Epidermal melanocyte (primary cell): ENCODE results near the gene TDRKH.

ENCODE experiments used
- DNase-seq: peaks from one replicate; pipeline ENCODE4 v3.0.0; 2011; ENCODE audit warnings: low spot score; ENCODE audit not compliant: insufficient read length

The TDRKH gene, protein sequence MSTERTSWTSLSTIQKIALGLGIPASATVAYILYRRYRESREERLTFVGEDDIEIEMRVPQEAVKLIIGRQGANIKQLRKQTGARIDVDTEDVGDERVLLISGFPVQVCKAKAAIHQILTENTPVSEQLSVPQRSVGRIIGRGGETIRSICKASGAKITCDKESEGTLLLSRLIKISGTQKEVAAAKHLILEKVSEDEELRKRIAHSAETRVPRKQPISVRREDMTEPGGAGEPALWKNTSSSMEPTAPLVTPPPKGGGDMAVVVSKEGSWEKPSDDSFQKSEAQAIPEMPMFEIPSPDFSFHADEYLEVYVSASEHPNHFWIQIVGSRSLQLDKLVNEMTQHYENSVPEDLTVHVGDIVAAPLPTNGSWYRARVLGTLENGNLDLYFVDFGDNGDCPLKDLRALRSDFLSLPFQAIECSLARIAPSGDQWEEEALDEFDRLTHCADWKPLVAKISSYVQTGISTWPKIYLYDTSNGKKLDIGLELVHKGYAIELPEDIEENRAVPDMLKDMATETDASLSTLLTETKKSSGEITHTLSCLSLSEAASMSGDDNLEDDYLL

GRCh38 chr1:151790071-151790939, at the start of gene TDRKH:
TDRKH (minus strand) TSS chr1:151790500; CDS start chr1:151783022, 7,478 bp downstream.
- DNase-seq: peak; percentile 99

- DNase-seq: peak; percentile 92
Observed at GRCh38 chr1:151839457-151840403, 49.4 kb upstream of the TDRKH start, which contains the start of gene C2CD4D. C2CD4D (minus strand) TSS chr1:151839820; CDS start chr1:151838989, 831 bp downstream.

DNA sequence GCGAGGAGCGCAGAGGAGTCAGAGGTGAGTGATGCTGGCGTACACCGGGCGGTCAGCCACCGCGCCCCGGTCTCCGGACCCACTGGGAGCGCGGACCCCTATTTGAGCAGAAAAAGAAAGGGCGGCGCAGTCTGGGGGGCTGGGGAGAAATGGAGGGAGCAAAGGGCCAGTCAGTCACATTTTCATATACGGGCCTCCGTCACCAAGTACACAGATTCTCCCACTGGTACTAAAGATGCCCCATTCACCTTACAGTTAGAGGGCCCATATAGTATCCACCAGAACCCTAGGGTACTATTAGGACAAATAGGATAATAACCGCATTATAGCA, 48.7 kb upstream of the TDRKH start:
- DNase-seq: no peak

DNA sequence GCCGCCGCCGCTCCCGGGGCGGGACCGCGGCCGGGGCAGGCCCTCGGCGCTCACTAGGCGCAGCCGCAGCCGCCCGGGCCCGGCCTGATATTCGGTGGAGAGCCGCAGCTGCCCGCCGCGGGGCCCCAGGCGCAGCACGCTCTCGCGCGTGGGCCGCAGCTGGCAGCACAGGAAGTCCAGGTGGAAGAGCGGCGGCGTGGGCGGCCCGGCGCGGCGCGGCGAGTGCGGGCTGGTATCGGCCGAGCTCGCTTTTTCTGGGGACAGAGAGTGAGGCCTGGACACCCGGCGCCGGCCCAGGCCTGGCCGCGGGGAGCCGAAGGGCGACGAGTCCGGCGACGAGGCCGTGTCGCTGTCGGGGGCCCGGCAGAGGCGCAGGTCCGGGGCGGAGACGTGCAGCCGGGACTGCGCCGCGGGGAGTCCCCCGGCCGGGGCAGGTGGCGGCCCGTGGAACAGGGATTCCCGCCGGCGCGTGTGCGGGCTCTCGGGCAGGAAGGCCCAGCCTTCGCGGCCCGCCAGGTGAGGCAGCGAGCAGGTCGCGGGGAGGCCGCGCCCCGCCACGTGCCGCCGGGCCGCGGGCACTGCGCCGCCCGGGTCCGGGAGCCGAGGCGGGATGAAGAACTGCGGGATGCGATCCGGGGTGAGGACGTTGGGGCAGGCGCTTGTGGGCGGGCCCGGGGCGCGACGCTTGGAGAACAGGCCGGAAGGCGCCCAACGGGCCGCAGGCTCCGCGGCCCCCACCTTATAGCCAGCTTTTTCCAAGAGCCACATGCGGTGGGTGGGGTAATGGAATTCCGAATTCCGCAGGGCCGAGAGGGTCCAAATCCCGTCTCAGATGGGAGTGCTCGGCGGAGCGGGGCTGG, 48.2 kb upstream of the TDRKH start:
- DNase-seq: no peak

DNA sequence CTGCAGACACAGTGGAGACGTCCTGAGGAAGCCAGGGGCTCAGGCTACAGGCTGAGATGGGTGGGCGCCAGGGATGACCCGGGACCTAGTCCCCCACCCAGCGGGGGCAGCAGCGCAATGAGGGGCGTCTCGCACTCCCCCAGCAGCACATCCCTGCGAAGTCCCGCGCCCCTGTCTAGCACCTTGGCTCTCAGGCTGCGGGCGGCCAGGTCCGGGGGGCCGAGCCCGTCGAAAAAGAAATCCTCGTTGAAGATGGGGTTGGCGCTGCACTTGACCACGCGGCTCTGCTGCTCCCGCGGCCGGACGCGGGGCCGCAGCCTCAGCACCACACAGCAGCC, 47.6 kb upstream of the TDRKH start:
- no peak for DNase-seq

- no peak for DNase-seq
Observed at GRCh38 chr1:151837197-151837596, 46.9 kb upstream of the TDRKH start.

GRCh38 chr1:151835596-151835995, 45.3 kb upstream of the TDRKH start:
- DNase-seq: no peak

- DNase-seq: no peak
Observed at GRCh38 chr1:151834239-151834638, 43.9 kb upstream of the TDRKH start.

GRCh38 chr1:151833172-151833900, 43.0 kb upstream of the TDRKH start:
- no peak for DNase-seq

GRCh38 chr1:151832318-151832980, 42.1 kb upstream of the TDRKH start:
- DNase-seq: no peak

DNA sequence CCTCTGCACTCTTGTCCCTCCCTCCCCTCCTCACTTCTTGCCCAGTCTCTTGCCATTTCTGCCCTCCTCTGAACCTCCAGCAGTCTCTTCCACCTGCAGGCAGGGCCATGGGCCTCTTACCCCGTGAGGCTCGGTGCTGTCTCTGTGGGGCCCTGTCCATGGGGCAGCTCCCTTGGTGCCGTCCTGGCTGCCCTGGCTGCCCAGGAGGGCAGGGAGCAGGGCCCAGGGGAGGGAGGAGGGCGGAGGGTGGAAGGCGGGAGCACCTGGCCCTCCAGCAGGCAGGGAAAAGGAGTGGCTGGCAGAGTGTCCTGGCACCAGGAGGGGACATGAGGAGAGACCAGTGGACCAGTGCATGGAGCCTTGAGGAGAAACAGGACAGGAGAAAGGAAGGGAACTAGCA, 41.3 kb upstream of the TDRKH start, which contains the start of gene RORC:
TSS of gene RORC (minus strand) at position 198 of the 400 bp plus-strand sequence. CDS start at position 160, 38 bp downstream.
- no peak for DNase-seq

GRCh38 chr1:151831256-151831591, 40.9 kb upstream of the TDRKH start:
- DNase-seq: no peak

GRCh38 chr1:151830055-151830454, 39.8 kb upstream of the TDRKH start:
- no peak for DNase-seq

DNA sequence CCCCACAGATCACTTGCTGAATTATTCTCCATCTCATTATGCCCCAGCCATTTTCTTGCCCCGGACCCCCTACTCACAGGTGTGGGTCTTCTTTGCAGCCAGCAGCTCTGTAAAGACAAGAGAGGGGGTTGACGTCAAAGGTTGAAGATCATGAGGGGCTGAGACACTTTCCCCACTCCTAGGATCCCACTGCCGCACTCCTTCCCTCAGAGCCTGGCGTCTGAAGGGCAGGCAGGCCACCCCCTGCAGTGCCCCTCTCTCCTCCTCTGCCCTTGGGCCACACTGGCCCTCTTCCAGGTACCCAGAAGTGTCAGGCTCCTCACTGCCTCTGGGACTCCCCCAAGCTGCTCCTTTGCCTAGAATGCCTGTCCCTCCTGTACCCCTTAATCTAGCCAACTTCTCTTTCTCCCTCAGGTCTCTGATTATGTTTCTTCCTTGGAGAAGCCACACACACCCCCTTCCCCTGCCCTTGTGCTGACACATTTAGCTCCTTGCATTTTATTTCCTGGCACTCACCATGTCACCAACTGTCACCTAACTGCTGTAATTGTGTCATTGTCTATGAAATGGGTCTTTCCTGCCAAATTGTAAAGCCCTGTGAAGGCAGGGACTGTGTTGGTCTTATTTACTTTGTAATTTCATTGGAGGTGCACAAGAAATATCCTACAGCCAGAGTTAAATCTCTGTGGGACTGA, 39.2 kb upstream of the TDRKH start:
- no peak for DNase-seq

DNA sequence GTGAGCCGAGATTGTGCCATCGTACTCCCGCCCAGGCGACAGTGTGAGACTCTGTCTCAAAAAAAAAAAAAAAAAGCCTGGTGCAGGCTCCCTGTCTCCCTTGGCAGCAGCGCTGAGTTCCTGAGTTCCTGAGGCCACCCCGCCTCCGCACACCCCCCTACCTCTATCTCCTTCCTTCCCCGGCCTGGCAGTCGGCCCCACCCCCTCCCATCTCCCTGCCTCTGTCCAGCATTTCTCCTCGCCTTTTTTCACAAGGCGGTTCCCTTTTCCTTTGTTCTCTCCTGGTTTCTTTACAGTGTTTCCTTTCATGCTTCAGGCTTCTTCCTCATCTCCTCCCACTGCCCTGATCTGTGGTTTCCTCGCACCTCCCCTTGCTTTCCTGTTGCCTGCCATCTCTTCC, 38.6 kb upstream of the TDRKH start:
- peak; percentile 68 for DNase-seq

- no peak for DNase-seq
Observed at GRCh38 chr1:151827853-151828252, 37.6 kb upstream of the TDRKH start.

DNA sequence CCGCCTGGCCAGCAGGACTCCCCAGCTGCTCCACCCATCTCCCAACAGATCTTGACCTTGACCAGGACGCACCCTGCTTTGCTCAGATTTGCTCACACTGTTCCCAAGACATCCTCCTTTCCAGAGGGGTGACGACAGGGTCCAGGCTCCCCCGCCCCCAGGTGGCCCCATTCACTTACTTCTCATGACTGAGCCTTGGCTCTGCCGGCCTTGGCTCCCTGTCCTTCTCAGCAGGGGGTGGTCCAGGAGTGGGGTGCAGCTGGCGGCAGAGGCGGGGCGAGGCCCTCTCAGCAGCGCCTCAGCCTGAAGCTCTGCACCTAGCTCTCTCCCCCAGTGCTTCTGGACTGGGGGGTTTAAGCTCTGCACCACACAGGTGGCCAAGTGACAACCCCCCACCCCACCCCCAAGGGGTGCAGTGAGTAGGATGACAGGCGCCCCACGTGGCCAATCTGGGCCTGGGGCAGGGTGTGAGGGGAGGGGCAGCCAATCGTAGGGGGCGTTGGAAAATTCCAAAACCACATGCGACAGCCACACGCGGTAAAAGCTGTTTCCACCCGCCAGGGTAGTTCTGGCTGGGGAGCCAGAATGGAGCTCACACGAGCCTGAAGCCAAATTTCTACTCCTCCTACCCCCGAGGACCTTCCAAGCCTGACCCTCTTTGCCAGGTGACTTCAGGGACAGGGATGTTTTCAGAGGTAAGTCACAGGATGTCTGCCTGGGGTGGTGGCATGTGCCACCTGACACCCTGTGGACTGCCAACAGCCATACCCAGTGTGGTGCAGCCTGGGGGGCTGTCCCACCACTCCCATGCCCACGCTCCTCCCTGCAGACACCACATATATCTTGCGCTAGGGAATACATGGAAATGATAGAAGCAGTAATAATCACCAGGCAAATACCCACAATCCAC, 35.7 kb upstream of the TDRKH start:
- no peak for DNase-seq
